Memory B cell (primary cell): ENCODE measurements around the gene SUPT3H.
"Not testable (repeated sequence)": the region's sequence is repeated elsewhere in the genome, so short reads cannot be mapped to it uniquely, and the experiment has no call there.

Source experiments
- ATAC-seq: fragments of 150-1000 bp; cut with Tn5 transposase; 2 replicates; pipeline ENCODE4 v1.10.0; 2021; ENCODE audit warnings: low read depth, mild to moderate bottlenecking, moderate library complexity
- DNase-seq, 2 donors: peaks; one replicate each; pipeline ENCODE4 v3.0.0; 2022; ENCODE audit warnings: low spot score in 2 of 2
- H3K27ac Mint-ChIP-seq: one replicate; pipeline ENCODE4 v1.8.0; 2022; ENCODE audit warnings: mild to moderate bottlenecking, moderate library complexity, mixed read lengths
- H3K27me3 Mint-ChIP-seq: one replicate; pipeline ENCODE4 v1.8.0; 2022; ENCODE audit warnings: mixed read lengths
- H3K36me3 Mint-ChIP-seq: one replicate; pipeline ENCODE4 v1.8.0; 2022; ENCODE audit warnings: mild to moderate bottlenecking, mixed read lengths
- H3K4me1 Mint-ChIP-seq: one replicate; pipeline ENCODE4 v1.8.0; 2022; ENCODE audit warnings: mixed read lengths
- H3K4me3 Mint-ChIP-seq: one replicate; pipeline ENCODE4 v1.8.0; 2022; ENCODE audit warnings: mild to moderate bottlenecking, moderate library complexity, mixed read lengths
- H3K9me3 Mint-ChIP-seq: one replicate; pipeline ENCODE4 v1.8.0; 2022; ENCODE audit warnings: mixed read lengths

Gene SUPT3H

DNA sequence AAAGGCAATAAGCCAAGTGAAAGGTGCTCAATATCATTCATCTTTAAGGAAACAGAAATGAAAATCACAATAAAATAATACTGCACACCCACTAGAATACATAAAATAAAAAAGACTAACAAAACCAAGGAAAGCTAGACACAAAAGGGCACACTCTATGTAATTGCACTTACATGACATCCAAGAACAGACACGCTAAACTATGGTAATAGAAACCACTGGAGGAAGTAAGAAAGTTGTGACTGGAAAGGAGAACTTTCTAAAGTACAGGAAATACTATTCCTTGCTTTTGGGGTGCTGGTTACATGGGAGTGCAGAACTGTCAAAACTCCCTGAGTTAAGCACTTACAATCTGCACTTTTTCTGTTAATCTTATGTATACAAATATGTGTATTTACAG, 303.3 kb downstream of the SUPT3H start:
- ATAC-seq, result no peak
- H3K27ac Mint-ChIP-seq, result no peak overlapping the region
- no peak for DNase-seq
- no peaks in the 10 kb centered on the region for H3K27me3 Mint-ChIP-seq
- H3K4me3 Mint-ChIP-seq, result no peak overlapping the region
- peaks cover 16% of the 10 kb centered on the region for H3K36me3 Mint-ChIP-seq
- H3K9me3 Mint-ChIP-seq, result peaks cover 11% of the 10 kb centered on the region
- peaks cover 3% of the 10 kb centered on the region for H3K4me1 Mint-ChIP-seq

DNA sequence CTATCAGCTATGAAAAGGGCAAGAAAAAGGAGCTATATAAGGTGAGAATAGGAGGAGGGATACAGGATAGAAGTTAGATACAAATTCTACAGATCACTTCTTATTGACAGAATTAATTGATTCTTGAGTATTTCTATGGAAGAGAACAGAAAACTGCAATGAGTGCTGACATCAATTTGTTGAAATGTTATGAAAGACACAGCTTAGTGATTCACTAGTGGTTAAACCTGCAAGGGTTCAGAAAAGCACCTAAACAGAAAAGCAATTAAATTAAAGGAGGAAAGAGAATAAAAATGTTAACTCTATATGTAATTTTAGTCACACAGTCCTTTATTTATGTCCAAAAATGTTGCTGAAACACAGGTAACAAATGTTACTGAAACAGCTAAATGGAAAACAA, 304.0 kb downstream of the SUPT3H start:
- DNase-seq (no peak), ATAC-seq (no peak)
- Mint-ChIP-seq H3K4me3 (no peak overlapping the region), H3K36me3 (peaks cover 14% of the 10 kb centered on the region), H3K4me1 (peaks cover 3% of the 10 kb centered on the region), H3K27me3 (no peaks in the 10 kb centered on the region), H3K9me3 (peaks cover 8% of the 10 kb centered on the region), H3K27ac (no peak overlapping the region)

DNA sequence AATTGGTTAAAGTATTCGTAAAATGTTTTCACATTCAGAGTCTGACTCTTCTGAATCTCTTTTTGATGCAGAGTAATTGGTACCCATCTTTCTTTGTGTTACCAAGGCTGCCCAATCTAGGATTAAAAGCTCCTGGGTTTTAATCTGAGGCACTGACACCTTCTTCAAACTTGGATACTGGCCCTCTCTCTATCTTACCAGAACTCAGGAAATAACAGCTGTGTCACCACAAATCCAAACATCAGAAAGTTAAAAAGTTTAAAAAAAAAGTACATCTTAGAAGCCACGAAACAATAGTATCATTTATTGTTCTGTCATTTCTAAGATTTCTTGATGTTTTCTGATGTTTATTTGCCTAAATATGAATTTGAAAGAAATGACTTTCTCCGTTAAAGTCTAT, 305.1 kb downstream of the SUPT3H start:
- H3K36me3 Mint-ChIP-seq, result peaks cover 5% of the 10 kb centered on the region
- DNase-seq, result no peak
- no peak overlapping the region for H3K4me3 Mint-ChIP-seq
- H3K9me3 Mint-ChIP-seq, result peaks cover 3% of the 10 kb centered on the region
- H3K27ac Mint-ChIP-seq, result no peak overlapping the region
- no peak for ATAC-seq
- H3K27me3 Mint-ChIP-seq, result no peaks in the 10 kb centered on the region
- H3K4me1 Mint-ChIP-seq, result peaks cover 3% of the 10 kb centered on the region

DNA sequence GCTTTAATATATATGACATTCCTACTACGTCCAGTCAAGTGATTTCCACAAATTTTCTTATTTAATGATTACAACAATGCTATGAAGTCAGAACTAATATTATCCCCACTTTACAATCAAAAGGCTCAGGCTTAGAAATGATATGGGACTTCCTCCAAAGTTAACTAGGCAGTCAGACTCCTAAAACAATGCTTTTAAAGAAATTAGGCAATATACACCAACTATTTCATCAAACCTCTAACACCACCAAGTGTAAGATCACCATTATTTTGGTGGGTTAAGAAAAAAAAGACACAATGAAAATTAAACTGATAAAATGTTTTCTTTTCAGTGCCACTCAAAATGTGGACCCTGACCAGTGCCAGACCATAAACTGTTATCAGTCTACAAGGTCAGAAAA, 305.7 kb downstream of the SUPT3H start:
- Mint-ChIP-seq H3K4me1 (peaks cover 3% of the 10 kb centered on the region), H3K27me3 (no peaks in the 10 kb centered on the region), H3K9me3 (peaks cover 3% of the 10 kb centered on the region), H3K4me3 (no peak overlapping the region), H3K36me3 (peaks cover 4% of the 10 kb centered on the region), H3K27ac (no peak overlapping the region)
- no peak for ATAC-seq
- DNase-seq, result no peak

DNA sequence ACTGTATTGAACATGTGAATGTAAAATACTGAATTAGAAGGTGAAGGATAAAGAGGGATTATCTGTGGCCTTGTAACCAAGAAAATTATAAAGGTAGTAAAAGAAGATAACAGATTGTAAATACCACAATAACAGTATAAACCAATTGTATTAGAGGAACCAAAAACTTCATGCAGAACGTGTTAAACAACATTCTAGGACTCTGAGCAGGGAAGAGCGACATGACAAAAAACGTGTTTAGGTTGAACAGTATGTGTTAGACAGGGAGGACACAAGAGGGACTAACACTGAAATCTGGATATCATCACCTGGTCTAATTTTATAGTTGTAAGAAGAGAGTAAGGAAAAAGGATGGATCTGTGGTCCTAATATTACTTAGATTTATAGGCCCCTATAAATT, 308.6 kb downstream of the SUPT3H start:
- H3K9me3 Mint-ChIP-seq, result peaks cover 3% of the 10 kb centered on the region
- no peaks in the 10 kb centered on the region for H3K4me1 Mint-ChIP-seq
- no peak overlapping the region for H3K27ac Mint-ChIP-seq
- H3K36me3 Mint-ChIP-seq, result peaks cover 4% of the 10 kb centered on the region
- H3K4me3 Mint-ChIP-seq, result no peak overlapping the region
- DNase-seq, result no peak
- no peak for ATAC-seq
- no peaks in the 10 kb centered on the region for H3K27me3 Mint-ChIP-seq

DNA sequence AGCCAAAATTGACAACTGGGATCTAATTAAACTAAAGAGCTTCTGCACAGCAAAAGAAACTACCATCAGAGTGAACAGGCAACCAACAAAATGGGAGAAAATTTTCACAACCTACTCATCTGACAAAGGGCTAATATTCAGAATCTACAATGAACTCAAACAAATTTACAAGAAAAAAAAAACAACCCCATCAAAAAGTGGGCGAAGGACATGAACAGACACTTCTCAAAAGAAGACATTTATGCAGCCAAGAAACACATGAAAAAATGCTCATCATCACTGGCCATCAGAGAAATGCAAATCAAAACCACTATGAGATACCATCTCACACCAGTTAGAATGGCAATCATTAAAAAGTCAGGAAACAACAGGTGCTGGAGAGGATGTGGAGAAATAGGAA, 310.3 kb downstream of the SUPT3H start:
- not testable (repeated sequence) for ATAC-seq, H3K36me3 Mint-ChIP-seq, H3K4me3 Mint-ChIP-seq, H3K4me1 Mint-ChIP-seq, H3K9me3 Mint-ChIP-seq, H3K27me3 Mint-ChIP-seq, DNase-seq, H3K27ac Mint-ChIP-seq

DNA sequence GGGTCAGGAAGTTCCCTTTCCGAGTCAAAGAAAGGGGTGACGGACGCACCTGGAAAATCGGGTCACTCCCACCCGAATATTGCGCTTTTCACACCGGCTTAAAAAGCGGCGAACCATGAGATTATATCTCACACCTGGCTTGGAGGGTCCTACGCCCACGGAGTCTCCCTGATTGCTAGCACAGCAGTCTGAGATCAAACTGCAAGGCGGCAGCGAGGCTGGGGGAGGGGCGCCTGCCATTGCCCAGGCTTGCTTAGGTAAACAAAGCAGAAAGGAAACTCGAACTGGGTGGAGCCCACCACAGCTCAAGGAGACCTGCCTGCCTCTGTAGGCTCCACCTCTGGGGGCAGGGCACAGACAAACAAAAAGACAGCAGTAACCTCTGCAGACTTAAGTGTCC, 315.1 kb downstream of the SUPT3H start:
- H3K4me3 Mint-ChIP-seq, H3K27ac Mint-ChIP-seq, DNase-seq, H3K4me1 Mint-ChIP-seq, ATAC-seq, H3K9me3 Mint-ChIP-seq, H3K27me3 Mint-ChIP-seq: not testable (repeated sequence)
- H3K36me3 Mint-ChIP-seq, result peaks cover 13% of the 10 kb centered on the region

DNA sequence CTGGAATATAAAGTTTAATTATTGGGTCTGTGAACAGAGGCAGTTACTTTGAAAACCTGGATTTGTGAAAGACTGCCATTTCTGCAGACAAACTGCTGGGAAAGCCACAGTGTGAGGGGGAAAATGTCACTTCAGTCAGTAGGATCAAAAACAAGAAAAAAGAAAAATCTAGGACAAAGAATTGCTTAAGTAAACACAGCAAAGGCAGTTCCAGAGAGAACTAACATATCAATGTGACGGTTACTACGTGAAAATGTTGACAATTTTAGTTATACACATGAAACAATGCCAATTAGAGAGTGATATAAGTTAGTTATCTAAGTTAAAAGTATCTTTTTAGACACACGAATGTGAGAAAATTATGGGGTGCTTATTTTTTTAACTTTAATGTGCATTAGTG, 320.0 kb downstream of the SUPT3H start:
- peaks cover 16% of the 10 kb centered on the region for H3K36me3 Mint-ChIP-seq
- H3K27me3 Mint-ChIP-seq, result peaks cover under 1% of the 10 kb centered on the region
- H3K9me3 Mint-ChIP-seq, result peaks cover 8% of the 10 kb centered on the region
- H3K4me1 Mint-ChIP-seq, result peaks cover 3% of the 10 kb centered on the region
- H3K27ac Mint-ChIP-seq, result no peak overlapping the region
- ATAC-seq (no peak), DNase-seq (no peak)
- no peak overlapping the region for H3K4me3 Mint-ChIP-seq

DNA sequence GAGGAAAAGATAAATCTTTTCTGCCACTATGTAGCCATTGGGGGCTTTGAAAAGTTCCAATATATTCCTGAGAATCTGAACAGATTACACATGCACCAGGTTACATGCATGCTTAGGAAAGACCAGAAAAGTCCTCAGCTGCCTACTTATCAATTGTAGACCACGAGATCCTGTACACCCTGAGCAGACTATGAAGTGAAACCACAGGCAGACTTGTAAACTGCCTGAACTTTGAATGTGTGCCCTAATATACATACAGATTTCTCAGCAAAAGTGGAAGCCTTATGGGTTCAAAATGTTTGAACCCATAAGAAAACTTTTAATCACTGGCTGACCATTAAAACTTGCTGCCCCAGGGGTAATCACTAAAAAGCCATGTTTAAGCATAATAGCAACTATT, 323.1 kb downstream of the SUPT3H start:
- no peak overlapping the region for H3K27ac Mint-ChIP-seq
- H3K4me1 Mint-ChIP-seq, result peaks cover 5% of the 10 kb centered on the region
- H3K4me3 Mint-ChIP-seq, result no peak overlapping the region
- no peak for ATAC-seq
- H3K27me3 Mint-ChIP-seq, result peaks cover 2% of the 10 kb centered on the region
- no peak for DNase-seq
- H3K36me3 Mint-ChIP-seq, result peaks cover 10% of the 10 kb centered on the region
- peaks cover 3% of the 10 kb centered on the region for H3K9me3 Mint-ChIP-seq

DNA sequence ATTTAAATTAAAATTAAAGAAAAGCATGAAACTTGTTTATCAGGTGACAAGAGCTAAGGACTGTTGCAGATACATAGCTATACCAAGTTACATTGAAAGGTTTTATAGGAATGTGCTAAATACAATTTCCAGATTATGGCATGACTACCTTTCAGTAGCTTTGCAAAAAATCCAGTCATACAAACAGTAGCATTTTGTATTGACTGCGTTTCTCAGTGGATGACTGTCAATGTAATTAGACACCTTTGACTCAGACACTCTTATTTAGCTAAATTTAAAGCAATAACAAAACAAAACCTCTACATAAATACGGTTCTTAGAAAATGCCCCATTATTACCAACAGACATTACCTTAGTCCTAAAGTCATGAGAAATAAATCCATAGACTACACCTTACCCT, 325.4 kb downstream of the SUPT3H start:
- H3K27ac Mint-ChIP-seq, result no peak overlapping the region
- ATAC-seq, result no peak
- DNase-seq, result no peak
- H3K36me3 Mint-ChIP-seq, result peaks cover 6% of the 10 kb centered on the region
- H3K9me3 Mint-ChIP-seq, result peaks cover 1% of the 10 kb centered on the region
- peaks cover 11% of the 10 kb centered on the region for H3K4me1 Mint-ChIP-seq
- H3K4me3 Mint-ChIP-seq, result no peak overlapping the region
- peaks cover 2% of the 10 kb centered on the region for H3K27me3 Mint-ChIP-seq

DNA sequence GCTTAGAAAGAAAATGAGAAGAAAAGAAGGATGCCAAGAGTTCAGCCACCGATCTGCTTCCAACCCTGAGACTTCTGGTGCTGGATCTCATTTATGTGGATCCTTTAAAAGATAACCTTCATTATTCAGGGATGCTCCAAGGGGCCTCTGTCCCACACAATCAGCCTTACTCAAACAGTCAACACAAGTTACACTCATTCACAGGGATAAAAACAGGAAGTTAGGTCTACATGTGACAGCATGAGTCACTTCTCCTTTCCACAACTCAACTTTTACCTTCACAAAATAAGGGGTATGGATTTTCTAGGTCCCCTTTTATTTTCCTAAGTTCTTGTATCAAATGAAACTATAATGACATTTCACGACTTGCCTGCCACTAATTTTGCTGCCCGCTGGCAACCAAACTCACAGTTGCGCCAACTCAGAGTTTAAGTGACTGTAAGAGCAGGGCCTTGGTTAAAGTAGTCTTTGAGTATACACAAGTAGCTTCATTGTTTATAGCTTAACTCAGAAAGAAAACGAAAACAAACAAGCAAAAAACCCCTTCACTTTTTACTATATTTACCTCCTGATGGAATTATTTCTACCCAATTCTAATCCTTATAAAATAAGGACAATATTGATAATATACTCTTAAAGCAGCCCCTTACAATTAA, 328.4 kb downstream of the SUPT3H start:
- ATAC-seq, result peak; percentile 91
- H3K27ac Mint-ChIP-seq, result peak overlapping the region; percentile 22
- H3K4me3 Mint-ChIP-seq, result no peak overlapping the region
- DNase-seq, result peak in 1 of 2 donors; percentile 7
- H3K36me3 Mint-ChIP-seq, result peaks cover 5% of the 10 kb centered on the region
- H3K4me1 Mint-ChIP-seq, result peaks cover 16% of the 10 kb centered on the region
- H3K27me3 Mint-ChIP-seq, result peaks cover 2% of the 10 kb centered on the region
- H3K9me3 Mint-ChIP-seq, result peaks cover 1% of the 10 kb centered on the region

DNA sequence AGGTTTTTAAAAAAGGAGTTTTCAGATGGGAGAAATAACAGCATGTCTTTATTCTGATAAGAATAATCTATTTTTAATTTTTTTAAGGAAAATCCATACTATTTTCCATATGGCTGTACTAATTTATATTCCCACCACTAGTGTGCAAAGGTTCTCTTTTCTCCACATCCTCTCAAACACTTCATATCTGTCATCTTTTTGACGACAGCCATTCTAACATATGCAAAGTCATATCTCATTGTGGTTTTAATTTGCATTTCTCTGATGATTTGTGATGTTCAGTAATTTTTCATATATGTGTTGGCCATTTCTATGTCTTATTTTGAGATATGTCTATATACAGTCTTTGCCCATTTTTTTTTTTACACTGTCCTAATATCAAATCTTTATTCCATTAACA, 330.2 kb downstream of the SUPT3H start:
- Mint-ChIP-seq H3K36me3 (peaks cover 2% of the 10 kb centered on the region), H3K9me3 (no peaks in the 10 kb centered on the region), H3K27ac (no peak overlapping the region), H3K4me1 (peaks cover 16% of the 10 kb centered on the region), H3K27me3 (no peaks in the 10 kb centered on the region), H3K4me3 (no peak overlapping the region)
- DNase-seq (no peak), ATAC-seq (peak; percentile 46)

DNA sequence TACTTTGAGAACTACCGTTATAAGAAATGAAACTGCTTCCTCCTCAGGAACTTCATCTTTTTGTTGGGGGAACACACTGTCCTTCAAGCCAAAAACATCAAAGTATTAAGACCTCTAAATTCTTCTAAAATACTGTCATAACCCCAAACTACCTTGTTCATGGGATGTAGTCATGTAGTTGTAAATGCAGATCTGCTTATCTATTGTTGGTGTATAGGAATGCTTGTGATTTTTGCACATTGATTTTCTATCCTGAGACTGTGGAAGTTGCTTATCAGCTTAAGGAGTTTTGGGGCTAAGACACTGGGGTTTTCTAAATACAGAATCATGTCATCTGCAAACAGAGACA, 332.5 kb downstream of the SUPT3H start:
- H3K4me3 Mint-ChIP-seq, result no peak overlapping the region
- H3K36me3 Mint-ChIP-seq, result no peaks in the 10 kb centered on the region
- DNase-seq (no peak), ATAC-seq (no peak)
- H3K4me1 Mint-ChIP-seq, result peaks cover 16% of the 10 kb centered on the region
- peak overlapping the region; percentile 53 for H3K27ac Mint-ChIP-seq
- H3K27me3 Mint-ChIP-seq, result no peaks in the 10 kb centered on the region
- no peaks in the 10 kb centered on the region for H3K9me3 Mint-ChIP-seq

DNA sequence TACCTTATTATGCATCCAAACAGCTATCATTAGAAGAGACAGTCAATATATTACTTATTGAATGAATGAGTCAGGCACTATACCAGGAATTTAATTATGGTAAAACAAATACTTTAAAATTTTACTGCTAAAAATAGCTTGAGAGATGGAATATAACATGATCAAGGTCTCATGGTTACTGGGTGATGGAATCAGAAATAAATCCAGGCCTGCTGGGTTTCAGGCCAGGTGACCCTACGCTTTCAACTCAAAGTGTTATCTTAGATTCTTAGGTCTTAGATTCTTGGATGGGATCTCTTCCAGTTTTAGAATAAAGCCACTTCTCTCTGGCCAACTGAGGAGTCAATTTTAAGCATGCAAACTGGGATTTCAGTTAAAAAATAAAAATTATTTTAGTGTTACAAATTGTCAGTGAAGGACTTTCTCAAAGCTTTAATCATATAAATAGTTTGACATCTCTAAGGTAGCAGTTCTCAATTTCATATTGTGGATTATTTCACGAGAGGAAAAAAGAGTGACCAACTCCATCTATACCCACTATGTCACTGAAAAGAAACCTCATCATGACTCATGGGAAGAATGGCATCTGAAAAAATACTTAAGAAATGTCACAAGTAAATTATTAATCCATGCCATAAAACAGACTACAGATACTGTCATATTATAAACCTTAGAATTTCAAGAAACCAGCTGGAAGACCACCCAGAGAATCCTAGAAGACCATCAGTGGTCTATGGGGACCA, 333.1 kb downstream of the SUPT3H start:
- Mint-ChIP-seq H3K36me3 (no peaks in the 10 kb centered on the region), H3K4me1 (peaks cover 16% of the 10 kb centered on the region), H3K9me3 (no peaks in the 10 kb centered on the region), H3K27me3 (no peaks in the 10 kb centered on the region), H3K27ac (no peak overlapping the region), H3K4me3 (no peak overlapping the region)
- DNase-seq (no peak), ATAC-seq (no peak)

DNA sequence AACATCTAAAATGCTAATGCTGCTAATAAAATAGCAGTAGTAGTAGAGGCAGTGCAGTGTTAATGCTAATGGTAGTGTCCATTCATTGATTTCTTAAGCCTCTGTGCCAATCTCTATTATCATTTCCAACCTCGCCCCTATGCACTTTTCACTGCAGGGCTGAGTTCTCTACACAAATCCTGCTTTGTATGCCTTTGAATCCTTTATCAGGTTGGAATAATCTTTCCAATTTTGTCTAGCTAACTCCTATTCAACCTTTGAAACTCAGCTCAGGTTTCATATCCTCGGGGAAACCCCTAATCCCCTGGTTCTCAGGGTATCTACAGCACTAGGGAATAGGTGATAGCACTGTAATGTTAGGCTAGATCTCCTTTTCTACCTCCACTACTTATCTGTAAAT, 333.6 kb downstream of the SUPT3H start:
- no peaks in the 10 kb centered on the region for H3K27me3 Mint-ChIP-seq
- no peaks in the 10 kb centered on the region for H3K36me3 Mint-ChIP-seq
- H3K9me3 Mint-ChIP-seq, result no peaks in the 10 kb centered on the region
- H3K4me1 Mint-ChIP-seq, result peaks cover 12% of the 10 kb centered on the region
- no peak overlapping the region for H3K27ac Mint-ChIP-seq
- DNase-seq (no peak), ATAC-seq (no peak)
- no peak overlapping the region for H3K4me3 Mint-ChIP-seq
